ENCODE results near the gene IER2. TPM values are rescaled to one million over a fixed set of nuclear protein-coding genes. Genes with fewer than 3 reads are reported as not detected.

IER2 gene
- total and polyA plus RNA-seq, 9 of the 15 experiments (the other 6 are each of a cell fraction or from before 2014, with no cell fraction given): 4.5 to 205 (median 23.7) TPM

DNA sequence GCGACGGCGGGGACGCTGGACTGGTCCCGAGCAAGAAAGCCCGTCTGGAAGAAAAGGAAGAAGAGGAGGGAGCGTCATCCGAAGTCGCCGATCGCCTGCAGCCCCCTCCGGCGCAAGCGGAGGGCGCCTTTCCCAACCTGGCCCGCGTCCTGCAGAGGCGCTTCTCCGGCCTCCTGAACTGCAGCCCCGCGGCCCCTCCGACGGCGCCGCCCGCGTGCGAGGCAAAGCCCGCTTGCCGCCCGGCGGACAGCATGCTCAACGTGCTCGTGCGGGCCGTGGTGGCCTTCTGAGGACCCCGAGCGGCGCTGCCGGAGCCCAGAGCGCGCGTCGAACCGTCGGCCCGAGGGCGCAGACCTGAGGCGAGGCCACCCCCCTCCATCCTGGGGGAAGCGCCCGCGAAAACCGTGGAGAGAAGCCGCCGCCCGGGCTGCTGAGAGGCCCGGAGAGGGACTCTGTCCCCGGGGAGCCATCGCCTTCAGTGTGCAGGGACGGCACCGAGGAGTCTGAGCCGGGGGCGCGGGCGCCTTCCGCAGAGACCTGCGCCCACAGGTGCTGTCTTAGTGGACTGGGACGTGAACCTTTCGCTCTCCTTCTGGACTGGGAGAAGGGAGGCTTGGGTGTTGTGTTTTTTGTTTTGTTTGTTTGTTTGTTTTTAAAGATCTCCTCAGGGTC is 3.5 kb downstream of the IER2 start (continued):
- TF ChIP-seq ZNF436 (CRISPR knock-in tag; IDR thresholded peaks at IDR 0.05): no peak
- no peak for TF ChIP-seq ARID2 (IDR thresholded peaks at IDR 0.05)
- TF ChIP-seq, protein P1, sequence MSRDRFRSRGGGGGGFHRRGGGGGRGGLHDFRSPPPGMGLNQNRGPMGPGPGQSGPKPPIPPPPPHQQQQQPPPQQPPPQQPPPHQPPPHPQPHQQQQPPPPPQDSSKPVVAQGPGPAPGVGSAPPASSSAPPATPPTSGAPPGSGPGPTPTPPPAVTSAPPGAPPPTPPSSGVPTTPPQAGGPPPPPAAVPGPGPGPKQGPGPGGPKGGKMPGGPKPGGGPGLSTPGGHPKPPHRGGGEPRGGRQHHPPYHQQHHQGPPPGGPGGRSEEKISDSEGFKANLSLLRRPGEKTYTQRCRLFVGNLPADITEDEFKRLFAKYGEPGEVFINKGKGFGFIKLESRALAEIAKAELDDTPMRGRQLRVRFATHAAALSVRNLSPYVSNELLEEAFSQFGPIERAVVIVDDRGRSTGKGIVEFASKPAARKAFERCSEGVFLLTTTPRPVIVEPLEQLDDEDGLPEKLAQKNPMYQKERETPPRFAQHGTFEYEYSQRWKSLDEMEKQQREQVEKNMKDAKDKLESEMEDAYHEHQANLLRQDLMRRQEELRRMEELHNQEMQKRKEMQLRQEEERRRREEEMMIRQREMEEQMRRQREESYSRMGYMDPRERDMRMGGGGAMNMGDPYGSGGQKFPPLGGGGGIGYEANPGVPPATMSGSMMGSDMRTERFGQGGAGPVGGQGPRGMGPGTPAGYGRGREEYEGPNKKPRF (IDR thresholded peaks at IDR 0.05; ENCODE audit: low read depth, low read length): no peak
- peak; percentile 74 for TF ChIP-seq ZFX (CRISPR knock-in tag; IDR thresholded peaks at IDR 0.05)
- no peak for TF ChIP-seq ZBTB8A (IDR thresholded peaks at IDR 0.05; ENCODE audit: partially characterized antibody)
- no peak for TF ChIP-seq NFE2L1 (tag; IDR thresholded peaks at IDR 0.05; ENCODE audit: borderline replicate concordance, low read depth)
- no peak for TF ChIP-seq GABPB2 (CRISPR knock-in tag; conservative IDR thresholded peaks at IDR 0.05)
- no peak for TF ChIP-seq TCF3 (CRISPR knock-in tag; IDR thresholded peaks at IDR 0.05)
- TF ChIP-seq ZNF766 (CRISPR knock-in tag; conservative IDR thresholded peaks at IDR 0.05): no peak; the same call in 1 of the 2 replicates
- TF ChIP-seq TCFL5 (CRISPR knock-in tag; conservative IDR thresholded peaks at IDR 0.05): no peak
- TF ChIP-seq ERF (CRISPR knock-in tag; IDR thresholded peaks at IDR 0.05): no peak
- no peak for TF ChIP-seq ZNF217 (CRISPR knock-in tag; IDR thresholded peaks at IDR 0.05)
- no peak for TF ChIP-seq ETS2 (tag; IDR thresholded peaks at IDR 0.05; ENCODE audit: borderline replicate concordance, poor library complexity, severe bottlenecking)
- no peak for TF ChIP-seq IFI16 (CRISPR knock-in tag; IDR thresholded peaks at IDR 0.05)
- TF ChIP-seq, protein P2, sequence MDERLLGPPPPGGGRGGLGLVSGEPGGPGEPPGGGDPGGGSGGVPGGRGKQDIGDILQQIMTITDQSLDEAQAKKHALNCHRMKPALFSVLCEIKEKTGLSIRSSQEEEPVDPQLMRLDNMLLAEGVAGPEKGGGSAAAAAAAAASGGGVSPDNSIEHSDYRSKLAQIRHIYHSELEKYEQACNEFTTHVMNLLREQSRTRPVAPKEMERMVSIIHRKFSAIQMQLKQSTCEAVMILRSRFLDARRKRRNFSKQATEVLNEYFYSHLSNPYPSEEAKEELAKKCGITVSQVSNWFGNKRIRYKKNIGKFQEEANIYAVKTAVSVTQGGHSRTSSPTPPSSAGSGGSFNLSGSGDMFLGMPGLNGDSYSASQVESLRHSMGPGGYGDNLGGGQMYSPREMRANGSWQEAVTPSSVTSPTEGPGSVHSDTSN (CRISPR knock-in tag; IDR thresholded peaks at IDR 0.05; ENCODE audit: low read depth): no peak
- TF ChIP-seq, protein P2 (tag; conservative IDR thresholded peaks at IDR 0.05; ENCODE audit: low read depth): no peak
- no peak for TF ChIP-seq ZNF778 (CRISPR knock-in tag; IDR thresholded peaks at IDR 0.05)
- no peak for TF ChIP-seq ETV6 (IDR thresholded peaks at IDR 0.05; ENCODE audit: borderline replicate concordance in 1 of 2, low read depth in 2 of 2, low read length in 1 of 2)
- TF ChIP-seq ETV6 (CRISPR knock-in tag; IDR thresholded peaks at IDR 0.05; ENCODE audit: borderline replicate concordance): 0 out of 2 replicates have a peak, but pooled peaks have one; percentile 77
- no peak for TF ChIP-seq ZFP36 (IDR thresholded peaks at IDR 0.05; ENCODE audit: low read depth, low read length, partially characterized antibody)
- TF ChIP-seq CBFB (CRISPR knock-in tag; IDR thresholded peaks at IDR 0.05): no peak
- no peak for TF ChIP-seq SMAD4 (CRISPR knock-in tag; conservative IDR thresholded peaks at IDR 0.05)
- peak; percentile 88 for TF ChIP-seq FIP1L1 (IDR thresholded peaks at IDR 0.05; ENCODE audit: low read depth, low read length, poor library complexity, severe bottlenecking)
- TF ChIP-seq POU5F1 (IDR thresholded peaks at IDR 0.05; ENCODE audit: borderline replicate concordance, low read depth, low read length, partially characterized antibody): no peak
- no peak for TF ChIP-seq STAT5B (CRISPR knock-in tag; IDR thresholded peaks at IDR 0.05)
